HG03103 (cell line): ENCODE data around the gene FGFR4.

Experiments
- ATAC-seq: cut with Tn5 transposase; IDR thresholded peaks from one replicate; pipeline ENCODE4 v1.9.1; 2021; ENCODE audit warnings: low read depth; ENCODE audit not compliant: unreplicated experiment

FGFR4 gene

DNA sequence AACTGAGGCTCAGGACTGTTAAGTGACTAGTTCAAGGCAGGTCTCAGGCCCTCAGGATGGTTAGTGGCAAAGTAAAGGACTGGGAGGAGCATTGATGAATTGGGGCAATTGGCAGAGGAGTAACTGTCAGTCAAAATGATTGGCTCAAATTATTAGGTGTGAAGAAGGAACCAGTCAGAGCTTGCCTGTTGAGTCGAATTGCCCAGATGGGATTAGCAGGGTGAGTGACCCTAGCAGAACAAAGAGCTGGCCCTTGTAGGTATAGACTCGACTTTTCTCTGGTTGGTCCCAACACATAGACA, 44.3 kb downstream of the FGFR4 start:
- no peak for ATAC-seq

DNA sequence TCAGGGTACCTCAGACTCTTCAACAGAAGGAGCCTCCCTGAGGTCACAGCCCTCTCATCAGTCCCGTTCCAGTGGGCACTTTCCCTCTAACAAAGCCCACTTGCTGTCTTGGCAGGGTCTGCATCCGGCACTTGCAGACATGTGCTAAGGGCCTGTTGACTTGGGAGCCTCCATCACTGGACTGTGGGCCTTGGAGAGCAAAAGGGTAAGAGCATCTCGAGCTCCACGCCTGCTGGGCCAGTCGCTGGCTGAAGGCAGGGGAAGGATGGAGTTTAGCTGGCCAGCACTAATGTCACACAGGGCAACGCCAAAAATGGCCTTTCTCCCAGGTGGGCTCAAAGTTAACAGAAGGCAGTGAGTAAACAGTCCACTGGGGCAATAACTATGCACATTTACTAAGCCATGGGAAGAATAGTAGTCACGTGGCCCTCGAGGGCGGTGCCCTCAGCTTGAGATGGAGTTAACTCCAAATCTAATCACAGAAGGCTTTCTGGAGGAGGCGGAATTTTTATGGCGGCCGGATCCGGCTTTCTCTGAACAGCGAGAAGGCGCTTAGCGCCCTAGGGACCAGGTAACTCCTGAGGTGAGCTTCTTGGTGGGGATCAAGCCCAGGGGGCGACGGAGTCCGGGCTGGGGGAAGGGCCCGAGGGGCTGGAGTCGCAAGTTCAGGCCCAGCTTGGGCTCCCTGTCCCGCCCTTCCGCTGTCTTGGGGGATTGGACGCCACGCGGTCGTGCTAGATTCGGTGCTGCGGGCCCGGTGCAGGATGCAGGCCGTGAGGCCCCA, 44.8 kb downstream of the FGFR4 start:
- ATAC-seq = no peak

DNA sequence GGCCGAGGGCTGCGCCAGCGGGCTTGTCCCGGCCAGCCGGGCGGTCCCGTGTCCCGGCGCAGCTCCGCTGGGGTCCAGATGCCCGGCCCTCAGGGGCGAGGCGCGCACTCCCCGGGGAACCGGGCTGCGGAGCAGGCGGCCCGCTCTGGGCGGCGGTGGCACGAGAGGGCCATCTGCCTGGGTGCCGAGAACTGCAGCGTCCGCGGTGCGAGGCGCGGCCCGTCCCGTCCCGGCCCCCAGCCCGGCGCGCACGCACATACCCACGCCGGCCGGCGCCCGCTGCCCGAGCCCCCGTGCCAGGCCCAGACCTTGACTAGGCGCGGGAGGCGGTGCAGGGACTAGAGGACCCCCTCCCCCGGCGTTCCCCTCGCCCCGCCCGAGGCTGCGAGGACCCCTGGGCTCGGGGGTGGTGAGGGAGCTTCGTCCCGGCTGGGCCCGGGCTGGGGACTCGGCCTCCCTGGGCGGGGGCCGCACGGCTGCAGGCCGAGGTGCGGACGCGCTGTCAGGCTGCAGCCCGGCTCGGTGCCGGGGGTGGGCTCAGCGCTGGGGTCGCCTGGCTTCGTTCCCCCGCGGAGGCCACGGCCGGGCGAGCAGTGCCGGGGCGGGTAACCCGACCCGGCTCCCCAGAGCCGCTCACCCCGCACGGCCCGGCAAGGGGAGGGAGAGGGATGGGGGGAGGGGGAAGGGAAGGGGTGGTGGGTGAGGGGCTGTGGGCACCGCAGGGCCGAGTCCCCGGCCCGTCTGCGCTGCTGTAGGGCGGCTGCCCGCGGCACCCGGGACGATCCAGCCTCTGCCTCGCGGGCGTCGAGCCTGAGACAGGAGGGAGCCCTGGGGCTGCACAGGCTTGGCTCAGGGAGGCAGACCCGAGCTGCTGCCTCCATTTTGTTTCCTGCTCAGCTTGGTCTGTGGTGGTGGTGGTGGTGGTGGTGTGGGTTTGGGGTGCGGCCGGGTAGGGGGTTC, 45.7 kb downstream of the FGFR4 start:
- ATAC-seq = no peak

DNA sequence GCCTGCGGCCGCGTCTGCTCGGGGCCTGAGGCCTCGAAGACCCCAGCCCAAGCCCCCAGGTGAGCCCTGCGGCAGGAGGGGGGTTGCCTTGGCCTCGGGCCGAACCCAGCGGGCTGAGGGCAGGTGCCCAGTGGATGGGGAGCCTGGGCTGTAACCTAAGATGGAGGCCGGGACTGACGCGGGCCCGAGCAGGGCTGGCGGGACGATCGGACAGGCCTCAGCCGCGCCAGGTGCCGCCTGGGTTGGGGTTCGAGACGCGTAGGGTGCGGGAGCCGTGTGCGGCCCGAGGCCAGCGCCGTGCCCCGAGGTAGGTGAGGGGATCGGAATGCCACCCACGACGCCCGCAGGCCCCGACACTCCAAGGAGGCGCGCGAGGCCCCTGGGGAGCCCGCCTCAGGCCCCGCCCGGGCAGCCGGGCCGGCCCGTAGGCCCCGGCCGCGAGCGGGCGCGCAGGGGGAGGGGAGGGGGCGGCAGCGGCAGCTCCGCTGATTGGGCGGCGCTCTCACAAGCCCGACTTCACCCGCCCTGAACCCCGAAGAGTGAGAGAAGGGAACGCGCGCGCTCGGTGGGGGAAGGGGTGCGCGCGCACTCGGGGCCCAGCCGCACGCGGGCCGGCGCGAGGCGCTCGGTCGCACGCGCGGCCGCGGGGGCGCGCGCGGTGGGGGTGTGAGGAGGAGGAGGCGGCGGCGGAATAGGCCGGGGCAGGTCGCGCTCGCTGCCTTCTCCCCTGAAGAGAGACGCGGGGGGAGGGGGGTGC, 46.6 kb downstream of the FGFR4 start, which contains the start of gene NSD1:
TSS of gene NSD1 (plus strand) at position 678 of the 757 bp plus-strand sequence. CDS start 1,331 bp downstream, outside the sequence.
- ATAC-seq = peak; percentile 62

DNA sequence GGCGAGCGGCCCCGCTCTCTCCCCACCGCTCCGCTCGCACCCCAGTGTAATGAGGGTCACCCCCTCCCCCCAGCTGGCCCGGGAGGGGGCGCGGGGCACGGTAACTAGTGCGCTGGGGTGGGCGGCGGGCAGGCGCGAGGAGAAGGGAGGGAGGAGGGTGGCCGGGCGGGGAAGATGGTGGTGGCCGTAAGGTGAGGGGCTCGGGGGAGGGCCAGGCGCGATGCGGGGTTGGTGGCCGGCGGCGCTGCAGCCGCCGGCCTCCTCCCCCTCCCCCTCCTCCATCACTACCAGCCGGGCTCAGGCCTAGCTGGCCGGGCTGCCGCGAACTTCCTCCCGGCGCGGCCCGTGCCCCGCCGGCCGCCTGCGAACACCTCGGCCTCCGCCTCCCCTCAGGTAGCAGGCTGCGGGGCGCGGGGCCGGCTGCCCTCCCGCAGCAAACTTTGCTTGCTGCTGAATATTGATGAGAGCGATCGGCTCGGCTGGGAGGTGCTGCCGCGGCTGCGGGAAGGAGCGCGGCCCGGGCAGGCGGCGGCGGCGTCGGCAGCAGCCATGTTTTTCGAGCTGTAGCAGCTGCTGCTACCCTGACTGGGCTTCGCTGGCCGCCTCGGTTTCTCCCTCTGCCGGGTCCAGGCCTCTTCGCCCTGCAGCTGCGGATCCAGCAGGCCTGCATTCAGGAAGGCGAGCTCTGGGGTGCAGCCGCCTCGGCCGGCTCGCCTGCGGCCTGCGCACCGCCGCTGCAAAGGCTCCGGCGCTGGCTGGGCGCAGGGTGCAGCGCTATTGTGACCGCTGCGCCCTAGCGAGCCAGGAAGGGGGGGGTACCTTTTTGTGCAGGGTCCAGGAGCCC, 47.4 kb downstream of the FGFR4 start:
- ATAC-seq = peak; percentile 27

DNA sequence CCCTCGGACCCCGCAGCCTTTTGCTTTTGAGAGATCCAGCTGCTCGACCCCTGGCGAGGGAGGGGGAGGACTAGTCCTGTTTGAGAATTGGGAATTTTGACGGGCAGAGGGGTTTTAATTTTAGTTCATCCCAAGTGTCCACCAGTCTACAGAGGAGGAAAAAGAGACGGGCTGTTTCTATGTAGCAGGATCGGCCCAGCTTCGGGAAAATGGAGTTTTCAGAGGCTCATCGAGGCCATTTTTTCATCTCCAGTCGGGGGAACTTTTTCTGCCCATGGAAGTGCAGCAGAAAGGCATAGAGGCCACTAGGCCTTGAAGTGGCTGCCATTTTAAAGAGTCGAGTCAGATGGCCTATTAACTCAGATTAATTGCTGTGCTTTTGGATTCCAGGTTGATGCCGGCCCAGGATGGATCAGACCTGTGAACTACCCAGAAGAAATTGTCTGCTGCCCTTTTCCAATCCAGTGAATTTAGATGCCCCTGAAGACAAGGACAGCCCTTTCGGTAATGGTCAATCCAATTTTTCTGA, 48.0 kb downstream of the FGFR4 start:
- ATAC-seq = no peak

DNA sequence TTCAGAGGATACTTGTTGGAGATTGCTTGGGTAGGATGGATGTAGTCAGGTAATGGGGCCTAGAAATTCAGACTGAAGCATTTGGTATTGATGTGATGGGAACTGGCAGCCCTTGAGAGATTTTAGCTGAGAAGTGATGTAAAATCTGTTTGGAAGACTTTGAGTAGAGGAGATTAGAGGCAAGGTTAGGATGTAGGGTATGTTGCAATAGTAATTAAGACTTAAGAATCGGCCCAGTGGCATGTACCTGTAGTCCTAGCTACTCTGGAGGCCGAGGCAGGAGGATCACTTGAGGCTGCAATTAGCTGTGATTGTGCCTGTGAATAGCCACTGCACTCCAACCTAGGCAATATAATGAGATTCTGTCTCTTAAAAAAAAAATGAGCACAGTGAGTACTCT, 53.6 kb downstream of the FGFR4 start:
- ATAC-seq = no peak

DNA sequence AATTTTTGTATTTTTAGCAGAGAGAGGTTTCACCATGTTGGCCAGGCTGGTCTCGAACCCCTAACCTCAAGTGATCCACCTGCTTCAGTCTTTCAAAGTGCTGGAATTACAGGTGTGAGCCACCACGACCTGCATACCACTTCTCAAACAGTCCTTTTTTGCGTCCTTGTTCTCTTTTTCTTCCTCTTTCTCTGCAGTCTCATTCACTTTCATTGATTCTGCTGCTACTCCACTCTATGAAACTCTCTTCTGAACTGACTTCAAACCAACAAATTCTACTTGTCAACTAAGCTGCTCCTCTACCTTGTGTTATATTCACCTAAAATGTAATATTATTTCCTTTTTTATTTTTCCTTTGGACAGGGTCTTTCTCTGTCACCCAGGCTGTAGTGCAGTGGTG, 54.8 kb downstream of the FGFR4 start:
- no peak for ATAC-seq

DNA sequence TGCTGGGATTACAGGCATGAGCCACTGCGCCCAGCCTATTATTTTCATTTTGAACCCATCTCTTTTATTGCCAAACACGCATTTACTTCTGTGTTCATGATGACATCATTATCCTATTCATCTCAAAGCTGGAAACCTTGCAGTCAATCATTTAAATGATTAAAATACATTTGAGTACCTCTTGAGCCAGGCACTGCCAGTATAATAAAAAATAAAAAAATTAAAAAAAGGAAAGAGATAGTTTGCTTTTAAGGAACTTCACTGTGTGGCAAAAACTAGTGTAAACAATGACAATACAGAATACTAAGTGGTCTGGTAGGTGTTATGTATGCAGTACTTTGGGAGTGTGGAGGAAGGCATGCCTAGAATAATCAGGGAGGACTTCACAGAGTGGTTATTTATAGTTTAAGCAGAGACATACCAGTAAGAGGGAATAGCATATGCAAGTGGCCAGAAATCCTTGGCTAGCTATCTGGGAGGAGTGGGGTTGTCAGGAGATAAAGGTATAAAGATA, 55.4 kb downstream of the FGFR4 start:
- no peak for ATAC-seq

DNA sequence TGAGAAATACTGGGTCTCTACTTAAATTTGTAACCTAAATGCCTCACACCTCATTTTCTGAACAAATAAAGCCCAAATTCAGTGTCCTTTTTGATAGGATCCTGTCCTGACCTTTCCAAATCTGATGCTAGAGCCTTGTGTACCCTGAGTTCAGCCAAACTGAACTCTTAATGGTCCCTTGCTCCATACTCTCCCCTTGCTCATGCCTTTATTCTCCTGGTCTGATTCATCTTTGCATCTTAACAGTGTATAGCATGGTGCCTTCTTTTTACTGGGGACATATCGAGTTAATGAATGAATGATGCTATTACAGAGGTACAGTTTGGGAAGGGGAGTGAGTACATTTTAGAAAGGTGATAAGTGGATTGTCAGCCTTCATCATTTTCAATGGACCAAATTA, 56.1 kb downstream of the FGFR4 start:
- no peak for ATAC-seq

DNA sequence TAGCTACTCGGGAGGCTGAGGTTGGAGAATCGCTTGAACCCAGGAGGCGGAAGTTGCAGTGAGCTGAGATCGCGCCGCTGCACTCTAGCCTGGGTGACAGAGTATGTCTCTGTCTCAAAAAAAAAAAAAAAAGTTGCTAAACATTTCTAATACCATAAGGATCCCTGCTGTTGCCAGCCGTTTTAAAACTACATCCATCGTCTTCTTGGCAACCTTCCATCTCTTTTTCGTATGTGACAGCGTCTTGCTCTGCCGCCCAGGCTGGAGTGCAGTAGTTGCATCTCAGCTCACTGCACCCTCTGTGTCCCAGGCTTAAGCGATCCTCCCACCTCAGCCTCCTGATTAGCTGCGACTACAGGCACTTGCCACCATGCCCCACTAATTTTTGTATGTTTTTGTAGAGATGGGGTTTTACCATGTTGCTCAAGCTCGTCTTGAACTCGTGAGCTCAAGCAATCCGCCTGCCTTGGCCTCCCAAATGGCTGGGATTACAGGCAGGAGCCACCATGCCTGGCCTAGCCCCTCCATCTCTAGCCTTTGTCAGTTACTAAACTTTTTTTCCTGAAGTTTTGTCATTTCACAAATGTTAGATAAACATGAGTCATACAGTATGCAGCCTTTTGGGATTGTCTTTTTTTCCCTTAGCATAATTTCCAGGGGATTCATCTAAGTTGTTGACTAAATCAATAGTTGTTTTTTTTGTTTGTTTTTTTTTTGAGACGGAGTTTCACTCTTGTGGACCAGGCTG, 60.4 kb downstream of the FGFR4 start:
- ATAC-seq = no peak
